ENCODE measurements around the gene PXDC1.

PXDC1 gene

GRCh38 chr6:3739311-3739897, 12.1 kb downstream of the PXDC1 start:
- Histone ChIP-seq H3K27ac (peak overlapping the region; percentile 48 to 73), H3K4me3 (peak overlapping the region; percentile 42)
- no peak for DNase-seq (ENCODE audit: low spot score)
- no peak for TF ChIP-seq CTCF (IDR thresholded peaks at IDR 0.05)

- no peak for DNase-seq (ENCODE audit: low spot score)
- Histone ChIP-seq H3K4me3 (peak overlapping the region; percentile 24), H3K27ac (peak overlapping the region; percentile 48 to 73)
- no peak for TF ChIP-seq CTCF (IDR thresholded peaks at IDR 0.05)
These were observed 13.0 kb downstream of the PXDC1 start for GRCh38 chr6:3738381-3739131.

GRCh38 chr6:3737831-3738210, 13.7 kb downstream of the PXDC1 start:
- Histone ChIP-seq H3K27ac (peak overlapping the region; percentile 48 to 73), H3K4me3 (peak overlapping the region; percentile 3)
- TF ChIP-seq CTCF (IDR thresholded peaks at IDR 0.05): no peak
- no peak for DNase-seq (ENCODE audit: low spot score)

GRCh38 chr6:3737149-3737830, 14.2 kb downstream of the PXDC1 start:
- TF ChIP-seq CTCF (IDR thresholded peaks at IDR 0.05): no peak
- H3K27ac ChIP-seq: peak overlapping the region in 1 of 2 donors; percentile 73
- DNase-seq (ENCODE audit: low spot score): no peak
- peak overlapping the region; percentile 3 for H3K4me3 ChIP-seq

GRCh38 chr6:3735029-3735605, 16.4 kb downstream of the PXDC1 start:
- Histone ChIP-seq H3K4me3 (no peak overlapping the region), H3K27ac (no peak overlapping the region)
- no peak for TF ChIP-seq CTCF (IDR thresholded peaks at IDR 0.05)
- DNase-seq (ENCODE audit: low spot score): no peak

GRCh38 chr6:3734023-3734422, 17.5 kb downstream of the PXDC1 start:
- H3K4me3 ChIP-seq: no peak overlapping the region
- H3K27ac ChIP-seq: peak overlapping the region; percentile 3 to 54
- no peak for DNase-seq (ENCODE audit: low spot score)
- no peak for TF ChIP-seq CTCF (IDR thresholded peaks at IDR 0.05)

Data from coronary artery (tissue), 2 donors.